WTC11 (cell line): ENCODE data around the gene GPC5. TPM values are rescaled to one million over a fixed set of nuclear protein-coding genes. Genes with fewer than 3 reads are reported as not detected.

Experiments used
- ATAC-seq: fragments of 200-7000 bp; cut with Tn5 transposase; 2 replicates; pipeline ENCODE4 v1.10.0; 2021; ENCODE audit warnings: mild to moderate bottlenecking, moderate library complexity
- CTCF ChIA-PET: fragments of 300-600 bp; sonication (Branson Sonifier 250); formaldehyde crosslinking; loops from one replicate; lab custom pipeline; 2021; ENCODE audit warnings: antibody characterized with exemption; lab: Charles Lee
- POLR2A ChIA-PET: fragments of 350-600 bp; sonication (Branson Sonifier 250); formaldehyde crosslinking; loops from one replicate; lab custom pipeline; 2021; ENCODE audit warnings: antibody characterized with exemption; lab: Charles Lee
- DNase-seq: peaks from one replicate; pipeline ENCODE4 v3.0.0; 2021; ENCODE audit warnings: low spot score
- H3K27ac Mint-ChIP-seq: 2 replicates; pipeline ENCODE4 v1.8.0; 2021; ENCODE audit warnings: mixed read lengths
- H3K27me3 Mint-ChIP-seq: 2 replicates; pipeline ENCODE4 v1.8.0; 2021; ENCODE audit warnings: low read depth, mild to moderate bottlenecking, moderate library complexity, mixed read lengths
- H3K36me3 Mint-ChIP-seq: 2 replicates; pipeline ENCODE4 v1.8.0; 2021; ENCODE audit warnings: mixed read lengths
- H3K4me1 Mint-ChIP-seq: 2 replicates; pipeline ENCODE4 v1.8.0; 2022; ENCODE audit warnings: mixed read lengths
- H3K4me3 Mint-ChIP-seq: 2 replicates; pipeline ENCODE4 v1.8.0; 2021; ENCODE audit warnings: mild to moderate bottlenecking, moderate library complexity, mixed read lengths
- H3K9me3 Mint-ChIP-seq: 2 replicates; pipeline ENCODE4 v1.8.0; 2021; ENCODE audit warnings: mixed read lengths
- CREB1 ChIP-seq: sonication (generic); formaldehyde crosslinking; IDR thresholded peaks from 2 replicates; pipeline ENCODE4 v1.8.0; 2023; ENCODE audit warnings: mild to moderate bottlenecking, missing genetic modification reagents
- ESRRA ChIP-seq: sonication (generic); formaldehyde crosslinking; IDR thresholded peaks from 2 replicates; pipeline ENCODE4 v1.8.1; 2022; ENCODE audit warnings: mild to moderate bottlenecking, missing genetic modification reagents, borderline replicate concordance
- FOXK1 ChIP-seq: sonication (generic); formaldehyde crosslinking; IDR thresholded peaks from 2 replicates; pipeline ENCODE4 v1.8.0; 2022; ENCODE audit warnings: mild to moderate bottlenecking, moderate library complexity, missing genetic modification reagents
- JAZF1 ChIP-seq: fragments of 250-450 bp; sonication (Bioruptor Pico); IDR thresholded peaks from 2 replicates; pipeline ENCODE4 v1.9.0; 2021; ENCODE audit warnings: moderate library complexity, mild to moderate bottlenecking, inconsistent platforms
- KAT7 ChIP-seq: sonication (generic); formaldehyde crosslinking; IDR thresholded peaks from 2 replicates; pipeline ENCODE4 v1.8.1; 2023; ENCODE audit warnings: missing genetic modification reagents, mild to moderate bottlenecking, borderline replicate concordance
- NR1H2 ChIP-seq: sonication (generic); formaldehyde crosslinking; IDR thresholded peaks from 2 replicates; pipeline ENCODE4 v1.9.0; 2021; ENCODE audit warnings: mild to moderate bottlenecking, moderate library complexity, missing genetic modification reagents
- SMAD3 ChIP-seq: sonication (generic); formaldehyde crosslinking; IDR thresholded peaks from 2 replicates; pipeline ENCODE4 v1.8.0; 2022; ENCODE audit warnings: missing genetic modification reagents, mild to moderate bottlenecking, borderline replicate concordance
- SMAD4 ChIP-seq: sonication (generic); formaldehyde crosslinking; IDR thresholded peaks from 2 replicates; pipeline ENCODE4 v1.8.0; 2022; ENCODE audit warnings: mild to moderate bottlenecking, missing genetic modification reagents
- ZBTB21 ChIP-seq: sonication (generic); formaldehyde crosslinking; IDR thresholded peaks from 2 replicates; pipeline ENCODE4 v1.8.1; 2023; ENCODE audit warnings: mild to moderate bottlenecking, missing genetic modification reagents, borderline replicate concordance
- ZNF138 ChIP-seq: sonication (generic); formaldehyde crosslinking; conservative IDR thresholded peaks from 2 replicates; pipeline ENCODE4 v1.8.1; 2022; ENCODE audit warnings: mild to moderate bottlenecking, moderate library complexity, missing genetic modification reagents
- total RNA-seq: library from RNA; stranded (reverse); gene quantifications from 3 replicates; pipeline ENCODE4 v1.2.3, GENCODE V29; 2021
- TF ChIP-seq, protein P1 (sequence below): sonication (generic); formaldehyde crosslinking; IDR thresholded peaks from 2 replicates; pipeline ENCODE4 v1.8.0; 2023; ENCODE audit warnings: mild to moderate bottlenecking, missing genetic modification reagents
- TF ChIP-seq, protein P2 (sequence below): sonication (generic); formaldehyde crosslinking; IDR thresholded peaks from 2 replicates; pipeline ENCODE4 v1.8.1; 2023; ENCODE audit warnings: mild to moderate bottlenecking, missing genetic modification reagents, borderline replicate concordance
- TF ChIP-seq, protein P3 (sequence below): fragments of 250-450 bp; sonication (Bioruptor Pico); IDR thresholded peaks from 2 replicates; pipeline ENCODE4 v1.9.0; 2021; ENCODE audit warnings: mild to moderate bottlenecking

Gene GPC5
- total RNA-seq, 1 experiment from 2014 or later, result 0.46 TPM

DNA sequence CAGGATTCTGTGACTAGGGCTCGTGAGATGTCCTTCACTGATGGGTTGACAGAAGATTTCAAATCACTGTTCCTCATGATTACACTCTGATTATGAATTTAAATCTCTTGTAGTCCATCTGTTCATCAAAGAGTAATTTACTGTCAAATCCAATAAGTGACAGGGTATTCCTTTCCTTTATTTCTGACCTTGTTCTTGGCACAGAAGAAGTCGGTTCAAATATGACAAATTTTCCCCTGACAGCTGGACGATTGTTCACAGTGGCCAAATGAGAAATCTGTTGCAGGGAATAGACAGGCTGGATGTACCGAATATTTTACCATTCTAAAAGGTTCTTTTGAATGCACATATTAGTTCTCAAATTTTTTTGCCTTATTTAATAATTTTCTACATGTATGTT, 1060.9 kb downstream of the GPC5 start (continued):
- TF ChIP-seq, protein P1, sequence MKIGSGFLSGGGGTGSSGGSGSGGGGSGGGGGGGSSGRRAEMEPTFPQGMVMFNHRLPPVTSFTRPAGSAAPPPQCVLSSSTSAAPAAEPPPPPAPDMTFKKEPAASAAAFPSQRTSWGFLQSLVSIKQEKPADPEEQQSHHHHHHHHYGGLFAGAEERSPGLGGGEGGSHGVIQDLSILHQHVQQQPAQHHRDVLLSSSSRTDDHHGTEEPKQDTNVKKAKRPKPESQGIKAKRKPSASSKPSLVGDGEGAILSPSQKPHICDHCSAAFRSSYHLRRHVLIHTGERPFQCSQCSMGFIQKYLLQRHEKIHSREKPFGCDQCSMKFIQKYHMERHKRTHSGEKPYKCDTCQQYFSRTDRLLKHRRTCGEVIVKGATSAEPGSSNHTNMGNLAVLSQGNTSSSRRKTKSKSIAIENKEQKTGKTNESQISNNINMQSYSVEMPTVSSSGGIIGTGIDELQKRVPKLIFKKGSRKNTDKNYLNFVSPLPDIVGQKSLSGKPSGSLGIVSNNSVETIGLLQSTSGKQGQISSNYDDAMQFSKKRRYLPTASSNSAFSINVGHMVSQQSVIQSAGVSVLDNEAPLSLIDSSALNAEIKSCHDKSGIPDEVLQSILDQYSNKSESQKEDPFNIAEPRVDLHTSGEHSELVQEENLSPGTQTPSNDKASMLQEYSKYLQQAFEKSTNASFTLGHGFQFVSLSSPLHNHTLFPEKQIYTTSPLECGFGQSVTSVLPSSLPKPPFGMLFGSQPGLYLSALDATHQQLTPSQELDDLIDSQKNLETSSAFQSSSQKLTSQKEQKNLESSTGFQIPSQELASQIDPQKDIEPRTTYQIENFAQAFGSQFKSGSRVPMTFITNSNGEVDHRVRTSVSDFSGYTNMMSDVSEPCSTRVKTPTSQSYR (CRISPR knock-in tag), result no peak
- TF ChIP-seq NR1H2 (CRISPR knock-in tag) (no peak), SMAD3 (CRISPR knock-in tag) (no peak), FOXK1 (CRISPR knock-in tag) (no peak)
- TF ChIP-seq, protein P2, sequence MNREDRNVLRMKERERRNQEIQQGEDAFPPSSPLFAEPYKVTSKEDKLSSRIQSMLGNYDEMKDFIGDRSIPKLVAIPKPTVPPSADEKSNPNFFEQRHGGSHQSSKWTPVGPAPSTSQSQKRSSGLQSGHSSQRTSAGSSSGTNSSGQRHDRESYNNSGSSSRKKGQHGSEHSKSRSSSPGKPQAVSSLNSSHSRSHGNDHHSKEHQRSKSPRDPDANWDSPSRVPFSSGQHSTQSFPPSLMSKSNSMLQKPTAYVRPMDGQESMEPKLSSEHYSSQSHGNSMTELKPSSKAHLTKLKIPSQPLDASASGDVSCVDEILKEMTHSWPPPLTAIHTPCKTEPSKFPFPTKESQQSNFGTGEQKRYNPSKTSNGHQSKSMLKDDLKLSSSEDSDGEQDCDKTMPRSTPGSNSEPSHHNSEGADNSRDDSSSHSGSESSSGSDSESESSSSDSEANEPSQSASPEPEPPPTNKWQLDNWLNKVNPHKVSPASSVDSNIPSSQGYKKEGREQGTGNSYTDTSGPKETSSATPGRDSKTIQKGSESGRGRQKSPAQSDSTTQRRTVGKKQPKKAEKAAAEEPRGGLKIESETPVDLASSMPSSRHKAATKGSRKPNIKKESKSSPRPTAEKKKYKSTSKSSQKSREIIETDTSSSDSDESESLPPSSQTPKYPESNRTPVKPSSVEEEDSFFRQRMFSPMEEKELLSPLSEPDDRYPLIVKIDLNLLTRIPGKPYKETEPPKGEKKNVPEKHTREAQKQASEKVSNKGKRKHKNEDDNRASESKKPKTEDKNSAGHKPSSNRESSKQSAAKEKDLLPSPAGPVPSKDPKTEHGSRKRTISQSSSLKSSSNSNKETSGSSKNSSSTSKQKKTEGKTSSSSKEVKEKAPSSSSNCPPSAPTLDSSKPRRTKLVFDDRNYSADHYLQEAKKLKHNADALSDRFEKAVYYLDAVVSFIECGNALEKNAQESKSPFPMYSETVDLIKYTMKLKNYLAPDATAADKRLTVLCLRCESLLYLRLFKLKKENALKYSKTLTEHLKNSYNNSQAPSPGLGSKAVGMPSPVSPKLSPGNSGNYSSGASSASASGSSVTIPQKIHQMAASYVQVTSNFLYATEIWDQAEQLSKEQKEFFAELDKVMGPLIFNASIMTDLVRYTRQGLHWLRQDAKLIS (CRISPR knock-in tag), result no peak

- ChIA-PET CTCF (no interaction called here), POLR2A (no interaction called here)
- DNase-seq (no peak), ATAC-seq (no peak)
- Mint-ChIP-seq H3K4me3 (no peak overlapping the region), H3K4me1 (no peaks in the 10 kb centered on the region), H3K27me3 (no peaks in the 10 kb centered on the region)
- no peak for TF ChIP-seq SMAD4 (CRISPR knock-in tag)
- TF ChIP-seq ESRRA (CRISPR knock-in tag), result no peak
- TF ChIP-seq JAZF1 (CRISPR knock-in tag), result no peak
- TF ChIP-seq, protein P3, sequence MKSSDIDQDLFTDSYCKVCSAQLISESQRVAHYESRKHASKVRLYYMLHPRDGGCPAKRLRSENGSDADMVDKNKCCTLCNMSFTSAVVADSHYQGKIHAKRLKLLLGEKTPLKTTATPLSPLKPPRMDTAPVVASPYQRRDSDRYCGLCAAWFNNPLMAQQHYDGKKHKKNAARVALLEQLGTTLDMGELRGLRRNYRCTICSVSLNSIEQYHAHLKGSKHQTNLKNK (CRISPR knock-in tag), result no peak
- TF ChIP-seq CREB1 (CRISPR knock-in tag), result no peak
- no peak for TF ChIP-seq ZNF138 (CRISPR knock-in tag)
- no peak for TF ChIP-seq KAT7
- no peak for TF ChIP-seq NR1H2 (CRISPR knock-in tag)
- no peak for TF ChIP-seq ZBTB21 (CRISPR knock-in tag)
- TF ChIP-seq, protein P2 (CRISPR knock-in tag), result no peak
- TF ChIP-seq, protein P1 (CRISPR knock-in tag), result no peak
- TF ChIP-seq, all 79 proteins: peak for 0
- H3K27ac Mint-ChIP-seq, result no peak overlapping the region
- no peaks in the 10 kb centered on the region for H3K36me3 Mint-ChIP-seq
- H3K9me3 Mint-ChIP-seq, result no peaks in the 10 kb centered on the region
Observed at GRCh38 chr13:92460479-92460878, 1062.1 kb downstream of the GPC5 start.
